Measurements from ENCODE around the gene STX1A.

DNA sequence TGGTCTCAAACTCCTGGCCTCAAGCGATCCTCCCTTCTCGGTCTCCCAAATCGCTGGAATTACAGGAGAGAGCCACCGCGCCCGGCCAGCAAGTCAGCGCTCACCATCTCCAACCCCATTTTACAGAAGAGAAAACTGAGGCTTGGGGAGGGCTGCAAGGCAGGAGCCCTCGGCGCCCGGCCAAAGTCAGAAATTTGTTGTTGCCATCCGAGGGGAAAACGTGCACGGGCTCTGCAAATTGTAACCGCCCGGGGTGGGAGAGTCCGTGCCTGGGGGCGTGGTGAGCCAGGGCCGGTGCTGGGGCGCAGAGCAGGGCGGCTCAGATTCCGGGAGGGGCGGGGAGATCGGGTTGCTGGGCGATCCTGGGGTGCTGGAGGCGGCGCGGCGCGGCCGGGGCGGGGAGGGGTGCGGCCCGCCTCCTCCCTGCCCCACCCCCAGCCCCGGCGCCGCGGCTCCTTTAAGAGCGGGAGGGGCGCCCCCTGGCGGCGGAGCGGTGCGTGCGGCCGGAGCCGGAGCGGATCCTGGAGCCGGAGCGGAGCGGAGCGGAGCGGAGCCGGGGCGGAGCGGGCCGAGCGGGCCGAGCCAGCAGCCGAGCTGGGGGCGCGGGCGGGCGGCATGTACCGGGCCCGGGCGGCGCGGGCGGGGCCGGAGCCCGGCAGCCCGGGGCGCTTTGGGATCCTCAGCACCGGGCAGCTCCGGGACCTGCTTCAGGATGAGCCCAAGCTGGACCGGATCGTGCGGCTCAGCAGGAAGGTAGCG, 51.9 kb downstream of the STX1A start, which contains the start of gene VPS37D:
- TF ChIP-seq, protein P1, sequence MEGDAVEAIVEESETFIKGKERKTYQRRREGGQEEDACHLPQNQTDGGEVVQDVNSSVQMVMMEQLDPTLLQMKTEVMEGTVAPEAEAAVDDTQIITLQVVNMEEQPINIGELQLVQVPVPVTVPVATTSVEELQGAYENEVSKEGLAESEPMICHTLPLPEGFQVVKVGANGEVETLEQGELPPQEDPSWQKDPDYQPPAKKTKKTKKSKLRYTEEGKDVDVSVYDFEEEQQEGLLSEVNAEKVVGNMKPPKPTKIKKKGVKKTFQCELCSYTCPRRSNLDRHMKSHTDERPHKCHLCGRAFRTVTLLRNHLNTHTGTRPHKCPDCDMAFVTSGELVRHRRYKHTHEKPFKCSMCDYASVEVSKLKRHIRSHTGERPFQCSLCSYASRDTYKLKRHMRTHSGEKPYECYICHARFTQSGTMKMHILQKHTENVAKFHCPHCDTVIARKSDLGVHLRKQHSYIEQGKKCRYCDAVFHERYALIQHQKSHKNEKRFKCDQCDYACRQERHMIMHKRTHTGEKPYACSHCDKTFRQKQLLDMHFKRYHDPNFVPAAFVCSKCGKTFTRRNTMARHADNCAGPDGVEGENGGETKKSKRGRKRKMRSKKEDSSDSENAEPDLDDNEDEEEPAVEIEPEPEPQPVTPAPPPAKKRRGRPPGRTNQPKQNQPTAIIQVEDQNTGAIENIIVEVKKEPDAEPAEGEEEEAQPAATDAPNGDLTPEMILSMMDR (IDR thresholded peaks at IDR 0.05): peak; percentile 31 to 97 (median 79)
- TF ChIP-seq POLR2A (IDR thresholded peaks at IDR 0.05): peak in 1 of 2 donors; percentile 19

Data from heart left ventricle (tissue), 13 donors.